WTC11 (cell line): ENCODE data around the gene ABCD4.

Experiments
- ATF1 ChIP-seq: sonication (generic); formaldehyde crosslinking; IDR thresholded peaks from 2 replicates; pipeline ENCODE4 v1.8.1; 2023; ENCODE audit warnings: mild to moderate bottlenecking, moderate library complexity, missing genetic modification reagents
- ATF3 ChIP-seq: sonication (generic); formaldehyde crosslinking; conservative IDR thresholded peaks from 2 replicates; pipeline ENCODE4 v1.8.1; 2022; ENCODE audit warnings: mild to moderate bottlenecking, missing genetic modification reagents
- CREM ChIP-seq: sonication (generic); formaldehyde crosslinking; IDR thresholded peaks from 2 replicates; pipeline ENCODE4 v1.8.1; 2022; ENCODE audit warnings: mild to moderate bottlenecking, missing genetic modification reagents, moderate library complexity
- CTCF ChIP-seq: fragments of 200-600 bp; IDR thresholded peaks from 2 replicates; pipeline ENCODE4 v1.8.0; 2022; ENCODE audit warnings: antibody characterized with exemption
- MXD4 ChIP-seq: fragments of 250-450 bp; sonication (Bioruptor Pico); IDR thresholded peaks from 2 replicates; pipeline ENCODE4 v1.8.0; 2021; ENCODE audit warnings: mild to moderate bottlenecking, moderate library complexity, borderline replicate concordance
- NFYB ChIP-seq: sonication (generic); formaldehyde crosslinking; conservative IDR thresholded peaks from 2 replicates; pipeline ENCODE4 v1.8.0; 2022; ENCODE audit warnings: low read depth, missing genetic modification reagents
- NR3C1 ChIP-seq: sonication (generic); formaldehyde crosslinking; conservative IDR thresholded peaks from 2 replicates; pipeline ENCODE4 v1.8.1; 2023; ENCODE audit warnings: low read depth, mild to moderate bottlenecking, missing genetic modification reagents
- ZNF263 ChIP-seq: sonication (generic); formaldehyde crosslinking; IDR thresholded peaks from 2 replicates; pipeline ENCODE4 v1.8.1; 2022; ENCODE audit warnings: low read depth, mild to moderate bottlenecking, moderate library complexity, missing genetic modification reagents
- ZNF423 ChIP-seq: fragments of 250-450 bp; sonication (Bioruptor Pico); IDR thresholded peaks from 2 replicates; pipeline ENCODE4 v2.1.2; 2022; ENCODE audit warnings: mild to moderate bottlenecking, moderate library complexity

DNA sequence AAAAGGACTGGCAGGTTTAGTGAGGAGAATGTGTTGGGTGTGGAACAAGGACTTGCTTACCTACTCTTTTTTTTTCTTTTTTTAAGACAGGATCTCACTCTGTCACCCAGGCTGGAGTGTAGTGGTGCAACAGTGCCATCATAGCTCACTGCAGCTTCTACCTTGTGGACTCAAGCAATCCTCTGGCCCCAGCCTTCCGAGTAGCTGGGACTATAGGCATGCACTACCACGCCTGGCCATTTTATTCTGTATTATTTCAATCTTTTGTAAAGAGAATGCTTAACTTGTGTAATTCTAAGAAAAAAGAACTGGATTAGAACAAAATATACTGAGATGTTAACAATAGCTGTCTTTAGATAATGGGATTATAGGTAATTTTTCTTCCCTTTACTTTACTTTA lies 43.6 kb upstream of the ABCD4 start:
- TF ChIP-seq CTCF = no peak
- no peak for TF ChIP-seq MXD4 (CRISPR knock-in tag)
- no peak for TF ChIP-seq NR3C1
- TF ChIP-seq NFYB = no peak
- no peak for TF ChIP-seq ZNF263 (CRISPR knock-in tag)
- TF ChIP-seq ATF1 (CRISPR knock-in tag) = no peak
- TF ChIP-seq ZNF423 (CRISPR knock-in tag) = no peak
- TF ChIP-seq CREM (CRISPR knock-in tag) = no peak
- no peak for TF ChIP-seq ATF3
